ENCODE data around the gene DIAPH2.

GRCh38 chrX:97471071-97471470 is 786.4 kb downstream of the DIAPH2 start:
- TF ChIP-seq CTCF (IDR thresholded peaks at IDR 0.05): no peak
- TF ChIP-seq EP300 (IDR thresholded peaks at IDR 0.05): no peak

All from tibial nerve (tissue), 4 donors.